NCI-H1048 (cell line): Measurements from ENCODE around the gene TOP2A.
"Not testable (repeated sequence)": the region's sequence is repeated elsewhere in the genome, so short reads cannot be mapped to it uniquely, and the experiment has no call there.

Experiments
- DNase-seq: peaks from one replicate; lab custom pipeline; 2025; lab: John Stamatoyannopoulos, UW

TOP2A gene

DNA sequence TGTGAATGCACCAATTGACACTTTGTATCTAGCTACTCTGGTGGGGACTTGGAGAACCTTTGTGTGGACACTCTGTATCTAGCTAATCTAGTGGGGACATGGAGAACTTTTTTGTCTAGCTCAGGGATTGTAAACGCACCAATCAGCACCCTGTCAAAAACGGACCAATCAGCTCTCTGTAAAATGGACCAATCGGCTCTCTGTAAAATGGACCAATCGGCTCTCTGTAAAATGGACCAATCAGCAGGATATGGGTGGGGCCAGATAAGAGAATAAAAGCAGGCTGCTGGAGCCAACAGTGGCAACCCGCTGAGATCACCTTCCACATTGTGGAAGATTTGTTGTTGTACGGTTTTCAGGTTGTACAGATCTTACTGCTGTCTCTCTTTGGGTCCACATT is 41.2 kb downstream of the TOP2A start:
- DNase-seq: not testable (repeated sequence)

- not testable (repeated sequence) for DNase-seq
These were observed 41.9 kb downstream of the TOP2A start for GRCh38 chr17:40375786-40376185.

GRCh38 chr17:40374821-40375498 is 42.7 kb downstream of the TOP2A start:
- DNase-seq: no peak

GRCh38 chr17:40373999-40374398 is 43.7 kb downstream of the TOP2A start:
- DNase-seq: no peak

- no peak for DNase-seq
These were observed 44.4 kb downstream of the TOP2A start for GRCh38 chr17:40373324-40373723.

DNA sequence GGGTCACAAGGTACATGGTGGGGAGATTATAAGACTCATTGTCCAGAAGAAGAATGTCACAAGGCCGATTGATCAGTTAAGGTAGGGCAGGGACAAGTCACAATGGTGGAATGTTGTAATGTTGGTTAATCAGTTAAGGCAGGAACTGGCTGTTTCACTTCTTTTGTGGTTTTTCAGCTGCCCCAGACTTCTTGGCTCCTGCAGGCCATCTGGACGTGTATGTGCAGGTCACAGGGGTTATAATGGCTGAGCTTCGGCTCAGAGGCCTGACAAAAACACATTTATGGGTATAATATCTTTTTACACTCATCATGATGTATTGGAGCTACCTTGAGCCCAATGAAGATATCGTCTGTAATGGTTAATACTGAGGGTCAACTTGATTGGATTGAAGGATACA is 45.1 kb downstream of the TOP2A start:
- not testable (repeated sequence) for DNase-seq

DNA sequence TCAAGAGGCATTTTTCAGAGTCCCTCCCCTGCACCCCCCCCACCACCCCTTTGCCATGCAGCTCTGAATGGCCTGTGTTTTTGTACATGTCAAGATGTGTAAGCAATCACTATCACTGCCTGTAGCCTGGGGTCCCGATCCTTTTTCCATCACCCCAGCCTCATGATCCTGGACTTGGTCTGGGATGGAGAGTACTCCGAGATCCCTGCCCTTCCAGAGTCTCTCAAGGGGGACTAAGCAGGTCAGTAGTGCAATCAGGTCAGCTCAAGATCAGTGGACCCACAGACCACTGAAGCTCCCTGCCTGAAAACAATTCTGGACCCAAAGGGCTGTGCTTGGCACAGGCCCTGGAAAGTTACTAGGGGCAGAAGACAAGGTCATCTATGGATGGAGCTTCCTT is 45.7 kb downstream of the TOP2A start:
- DNase-seq: no peak

DNA sequence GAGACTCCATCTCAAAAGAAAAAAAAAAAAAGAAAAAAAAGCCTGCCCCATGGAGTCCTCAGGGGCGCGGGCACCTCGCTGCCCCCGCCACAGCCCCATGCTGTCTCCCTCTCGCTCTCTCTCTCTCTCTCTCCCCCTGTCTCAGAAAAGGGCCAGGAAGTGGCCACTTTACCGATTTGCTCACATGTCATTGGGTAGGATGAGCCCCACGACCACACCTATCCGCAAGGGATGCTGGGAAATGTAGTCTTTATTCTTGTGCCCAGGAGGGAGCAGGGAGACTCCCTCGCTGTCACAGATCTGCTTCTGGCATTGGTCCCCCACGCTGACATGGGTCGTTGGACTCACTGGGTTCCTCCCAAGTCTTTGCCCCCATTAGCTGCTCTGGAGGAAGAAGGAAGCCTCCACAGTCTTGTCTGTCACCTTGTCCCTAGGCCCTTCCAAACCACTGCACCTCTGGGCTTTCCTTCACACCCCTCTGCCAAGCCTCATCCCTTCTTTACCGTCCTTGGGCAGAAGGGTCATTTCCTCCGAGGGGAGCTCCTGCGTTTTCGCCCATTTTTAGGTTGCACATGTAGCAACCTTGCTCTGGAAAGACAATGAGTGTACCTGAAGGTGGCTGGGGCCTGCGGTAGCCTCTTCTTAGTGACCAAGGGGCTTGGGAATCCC is 46.3 kb downstream of the TOP2A start:
- DNase-seq: no peak

GRCh38 chr17:40369923-40370322 is 47.8 kb downstream of the TOP2A start:
- no peak for DNase-seq

GRCh38 chr17:40367728-40368127 is 50.0 kb downstream of the TOP2A start:
- not testable (repeated sequence) for DNase-seq

DNA sequence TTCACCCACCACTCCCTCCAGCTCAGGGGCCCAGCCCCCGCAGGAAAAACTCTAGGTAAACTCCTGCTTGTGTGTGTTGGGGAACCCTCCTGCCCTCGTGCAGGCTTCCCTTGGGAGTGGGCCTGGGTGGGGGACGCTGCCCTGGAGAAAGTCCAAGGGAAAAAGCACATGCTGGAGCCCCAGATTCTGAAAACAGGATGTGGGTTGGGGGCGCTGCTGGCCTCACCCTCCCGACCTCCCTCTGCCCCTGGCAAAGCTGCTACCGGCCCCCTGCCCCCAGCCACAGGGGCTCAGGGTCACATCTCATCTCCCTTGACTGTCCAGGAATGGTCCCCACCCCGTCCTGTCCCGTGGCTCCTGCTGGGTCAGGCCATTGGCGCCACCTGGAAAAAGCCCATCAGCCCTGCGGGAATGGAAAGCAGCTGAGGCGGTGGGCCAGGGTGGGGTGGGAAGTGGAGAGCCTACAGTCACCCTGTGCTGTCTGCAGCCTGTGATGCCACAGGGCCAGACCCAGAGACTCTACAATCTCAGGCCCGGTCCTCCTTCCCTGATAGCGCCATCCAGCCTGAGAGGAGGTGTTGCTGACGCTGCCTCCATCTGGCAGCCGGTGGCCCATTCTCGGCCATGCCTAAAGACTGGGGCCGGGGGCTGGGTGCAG is 50.7 kb downstream of the TOP2A start:
- DNase-seq: no peak

DNA sequence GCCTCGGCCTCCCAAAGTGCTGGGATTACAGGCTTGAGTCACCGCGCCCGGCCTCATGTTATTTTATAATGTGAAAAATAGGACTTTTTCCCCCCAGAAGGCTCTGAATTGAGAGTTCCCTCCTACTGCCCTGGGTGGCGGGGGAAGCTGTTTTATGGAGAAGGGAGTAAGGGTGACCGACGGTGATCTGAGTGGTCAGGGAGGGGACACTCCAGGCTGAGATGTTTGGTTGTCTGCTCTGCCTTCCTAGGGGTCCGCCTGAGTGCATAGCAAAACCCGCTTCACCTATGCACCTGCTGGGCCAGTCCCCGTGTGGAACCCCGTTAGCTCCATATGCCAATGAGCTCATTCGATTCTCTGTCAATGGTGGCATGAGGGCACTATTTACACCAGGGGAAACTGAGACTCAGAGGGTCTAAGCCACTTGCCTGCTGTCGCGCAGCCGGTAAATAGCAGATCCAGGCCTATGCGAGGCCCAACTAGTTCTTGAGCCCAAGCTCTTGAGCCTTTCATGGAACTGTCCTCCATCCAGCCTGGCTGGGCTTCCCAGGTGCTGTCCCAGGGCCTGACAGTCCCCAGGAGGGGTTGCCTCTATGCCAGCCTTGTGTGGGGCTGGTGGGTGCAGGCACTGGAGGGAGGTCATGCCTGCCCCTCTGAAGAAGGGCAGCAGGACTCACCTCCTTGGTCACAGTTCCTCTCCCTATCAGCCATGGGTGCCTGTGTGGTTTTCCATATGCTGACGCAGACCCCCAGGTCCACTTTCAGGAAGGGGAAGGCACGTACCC is 51.4 kb downstream of the TOP2A start:
- DNase-seq: no peak

GRCh38 chr17:40364906-40365305 is 52.8 kb downstream of the TOP2A start:
- DNase-seq: no peak

DNA sequence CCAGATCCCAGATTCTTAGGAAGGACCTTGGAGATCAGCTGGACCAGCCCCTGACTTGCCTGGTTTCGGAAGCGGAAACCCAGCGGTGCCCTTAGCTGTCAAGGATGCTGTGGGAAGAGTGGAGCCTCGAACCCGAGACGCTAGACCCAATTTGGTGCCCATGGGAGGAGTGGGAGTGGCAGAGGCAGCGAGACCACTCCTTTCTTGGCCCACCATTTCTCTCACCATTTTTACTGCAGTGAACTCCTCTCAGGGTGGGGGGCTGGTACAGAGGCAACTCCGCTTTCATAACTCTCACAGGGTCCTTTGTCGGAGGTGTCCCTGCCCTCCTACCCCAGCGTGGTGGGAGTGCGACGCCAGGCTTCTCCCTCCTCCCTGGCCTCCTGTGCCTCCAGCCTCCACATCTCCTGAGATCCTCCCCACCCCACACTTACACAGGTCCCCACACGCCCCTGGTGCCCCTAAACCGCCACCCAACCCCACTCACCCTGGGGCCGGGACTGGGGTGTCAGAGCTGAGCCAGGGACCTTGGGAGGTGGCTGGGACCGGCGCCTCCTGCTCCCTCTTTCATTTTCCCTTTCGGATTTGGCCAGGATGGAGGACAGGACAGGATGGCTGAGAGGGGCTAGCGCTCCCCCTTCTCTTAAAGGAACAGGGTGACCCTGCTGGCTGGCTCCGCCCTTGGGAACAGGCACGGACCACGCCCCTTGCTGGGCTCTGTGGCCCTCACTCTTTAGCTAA is 53.4 kb downstream of the TOP2A start, which contains the start of gene GJD3:
Gene GJD3 (minus strand): TSS at position 617 of the 741 bp plus-strand sequence. CDS start 922 bp downstream, outside the sequence.
- no peak for DNase-seq

DNA sequence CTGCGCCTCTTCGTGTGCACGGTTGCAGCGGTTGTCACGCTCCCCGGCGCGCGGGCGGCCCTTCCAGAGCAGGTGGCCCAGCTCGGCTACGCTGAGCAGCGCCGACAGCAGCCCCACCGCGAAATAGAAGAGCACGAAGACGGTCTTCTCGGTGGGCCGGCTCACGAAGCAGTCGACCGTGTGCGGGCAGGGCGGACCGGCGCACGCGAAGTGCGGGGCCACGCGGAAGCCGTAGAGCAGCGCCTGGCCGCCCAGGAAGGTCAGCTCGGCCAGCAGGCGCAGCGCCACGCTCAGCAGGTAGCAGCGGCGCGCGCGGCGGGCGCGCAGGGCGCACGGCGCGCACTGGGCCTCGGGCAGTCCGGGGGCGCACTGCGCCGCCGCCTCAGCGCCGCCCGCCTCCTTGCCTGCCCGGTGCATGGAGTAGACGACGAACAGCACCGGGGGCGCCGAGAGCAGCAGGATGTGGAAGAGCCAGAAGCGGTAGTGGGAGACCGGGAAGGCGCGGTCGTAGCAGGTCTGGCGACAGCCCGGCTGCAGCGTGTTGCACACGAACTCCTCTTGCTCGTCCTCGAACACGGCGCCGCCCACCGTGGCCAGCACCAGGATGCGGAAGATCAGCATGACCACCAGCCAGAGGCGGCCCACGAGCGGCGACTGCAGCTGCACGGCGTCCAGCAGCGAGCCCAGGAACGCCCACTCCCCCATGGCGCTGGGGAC is 54.4 kb downstream of the TOP2A start:
- DNase-seq: no peak

- DNase-seq: no peak
These were observed 55.0 kb downstream of the TOP2A start for GRCh38 chr17:40362696-40363110.

- no peak for DNase-seq
These were observed 55.6 kb downstream of the TOP2A start for GRCh38 chr17:40361925-40362695.

DNA sequence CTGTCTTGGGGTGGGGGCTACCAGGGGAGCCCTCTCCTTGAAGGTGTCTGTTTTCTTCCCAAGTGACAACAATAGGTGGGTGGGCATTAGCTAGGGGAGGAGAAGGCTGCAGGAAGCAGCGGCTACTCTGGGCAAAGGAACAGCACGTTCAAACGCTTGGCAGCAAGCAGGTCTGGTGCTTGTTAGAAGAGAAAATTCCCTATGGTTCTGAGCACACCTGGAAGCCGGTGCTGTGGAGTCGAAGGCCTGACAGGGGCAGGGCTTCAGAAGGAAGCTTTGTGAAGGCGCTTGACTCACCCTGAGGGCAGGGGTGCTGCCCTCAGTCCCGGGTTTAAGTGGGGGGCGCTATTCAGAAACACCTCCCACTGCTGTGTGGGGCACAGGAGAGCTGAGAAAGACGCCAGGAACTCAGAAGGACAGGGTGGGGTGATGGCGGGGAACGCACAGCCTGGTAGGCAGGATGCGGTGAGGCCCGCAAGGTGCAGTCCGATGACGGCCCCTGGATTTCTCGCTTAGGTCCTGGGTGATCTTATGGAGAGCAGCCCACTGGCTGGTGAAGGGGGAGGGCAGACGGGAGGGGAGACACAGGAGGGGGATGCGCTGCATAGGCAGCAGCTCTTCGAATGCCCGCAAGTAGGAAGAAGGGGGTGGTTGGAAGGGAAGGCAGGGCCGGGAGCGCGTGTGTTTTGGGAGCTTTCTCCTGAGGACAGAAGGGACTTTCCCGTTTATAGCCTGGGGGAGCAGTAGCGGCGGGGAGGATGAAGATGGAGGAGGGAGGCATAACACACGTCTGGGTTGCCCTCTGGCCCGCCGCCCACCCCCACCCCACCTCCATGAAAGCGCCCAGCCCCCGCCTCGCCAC is 56.4 kb downstream of the TOP2A start:
- DNase-seq: no peak

DNA sequence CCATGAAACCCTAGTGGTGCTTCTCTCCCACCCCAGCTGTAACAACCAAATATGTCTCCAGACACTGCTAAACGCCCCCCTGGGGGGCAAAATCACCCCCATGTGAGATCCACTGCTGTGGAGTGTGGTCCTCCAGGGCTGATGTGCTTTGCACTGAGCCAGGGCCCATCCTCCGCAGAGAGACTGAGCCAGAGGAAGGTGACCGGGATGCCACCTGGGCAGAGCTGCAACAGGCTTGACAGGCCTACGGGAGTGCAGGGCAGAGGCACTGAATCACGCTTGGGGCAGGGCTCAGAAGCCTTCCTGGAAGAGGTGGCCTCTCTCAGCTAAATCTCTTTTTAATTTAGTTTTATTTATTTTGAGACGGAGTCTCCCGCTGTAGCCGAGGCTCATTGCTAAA is 57.6 kb downstream of the TOP2A start:
- DNase-seq: no peak
